ENCODE results near the gene WDFY2. TPM values are rescaled to one million over a fixed set of nuclear protein-coding genes. Genes with fewer than 3 reads are reported as not detected.
A peak's percentile ranks its signal among the peaks of the same experiment; 100 is the strongest.

Gene WDFY2
- polyA plus RNA-seq, 3 donors = 6.5 to 40.1 (median 9.1) TPM

DNA sequence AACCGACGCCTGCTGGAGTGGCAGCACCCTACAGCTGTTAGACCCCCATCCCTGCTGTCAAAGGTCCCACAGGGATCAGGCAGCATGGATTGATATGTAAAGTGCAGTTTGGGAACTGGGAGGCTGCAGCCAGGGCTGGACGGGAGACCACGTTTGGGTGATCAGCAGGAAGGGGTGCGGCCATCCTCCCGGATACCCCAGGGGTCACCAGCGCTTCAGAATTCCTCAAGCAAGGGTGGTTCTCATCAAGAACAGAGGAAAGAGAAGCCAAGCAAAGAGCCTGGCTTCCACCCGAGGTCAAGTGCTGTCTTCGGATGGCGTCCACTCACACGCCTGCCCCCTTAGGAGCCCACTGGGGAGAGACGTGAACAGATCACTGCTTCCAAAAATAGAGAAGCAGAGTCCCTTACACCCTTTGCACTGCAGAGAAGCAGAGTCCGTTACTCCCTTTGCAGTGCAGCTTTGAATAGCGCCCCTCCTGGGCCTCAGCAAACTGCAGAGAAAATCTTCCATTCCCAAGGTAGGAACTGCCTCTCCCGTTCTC, 184.2 kb downstream of the WDFY2 start:
- intact Hi-C loops (cut with micrococcal nuclease) = no loop called here
- H3K36me3 ChIP-seq (replicated peaks in 1 of 2; ENCODE audit: control insufficient read depth in 1 of 2, insufficient read depth in 2 of 2, low read length in 2 of 2) = peaks cover 36 to 55% of the 10 kb centered on the region in 2 donors
- H3K36me3 Mint-ChIP-seq = peaks cover 42% of the 10 kb centered on the region in 2 donors
- H3K27me3 Mint-ChIP-seq (ENCODE audit: low read depth in 3 of 3) = peaks cover 2 to 6% (median 3%) of the 10 kb centered on the region in 3 donors
- H3K4me3 Mint-ChIP-seq = no peak overlapping the region
- no peak for DNase-seq
- peak overlapping the region in 3 of 7 donors; percentile 33 to 70 (median 50) for H3K27ac Mint-ChIP-seq
- H4K20me1 ChIP-seq (ENCODE audit: insufficient read depth, low read length) = no peaks in the 10 kb centered on the region
- no peaks in the 10 kb centered on the region for H3K4me1 ChIP-seq (ENCODE audit: control insufficient read depth in 1 of 2, insufficient read depth in 2 of 2, low read length in 2 of 2)
- no peak overlapping the region for H3K9ac ChIP-seq (ENCODE audit: insufficient read depth, low read length, poor library complexity, severe bottlenecking)
- 92% methylated on average over 15 of the region's 15 CpGs for WGBS (ENCODE audit: insufficient coverage)
- no peak overlapping the region for H3K4me2 ChIP-seq (replicated peaks; ENCODE audit: extremely low read depth, low read length, poor library complexity, severe bottlenecking)
- no peaks in the 10 kb centered on the region for H3K79me2 ChIP-seq (ENCODE audit: insufficient read depth, low read length)
- no peak overlapping the region for H2AFZ ChIP-seq (ENCODE audit: insufficient read depth, low read depth, low read length, poor library complexity, severe bottlenecking)
- peaks cover 0 to 2% (median 0%) of the 10 kb centered on the region in 7 donors for H3K9me3 Mint-ChIP-seq
- H3K27ac ChIP-seq (ENCODE audit: low read depth in 1 of 2, low read length in 2 of 2) = no peak overlapping the region
- H3K27me3 ChIP-seq (ENCODE audit: control insufficient read depth in 2 of 2, insufficient read depth in 2 of 2, low read length in 2 of 2) = no peaks in the 10 kb centered on the region
- H3K9me3 ChIP-seq (replicated peaks in 1 of 2; ENCODE audit: control insufficient read depth in 1 of 2, insufficient read depth in 1 of 2, low read length in 2 of 2) = no peaks in the 10 kb centered on the region
- H3K4me1 Mint-ChIP-seq = peaks cover 3% of the 10 kb centered on the region
- TF ChIP-seq, protein P1, sequence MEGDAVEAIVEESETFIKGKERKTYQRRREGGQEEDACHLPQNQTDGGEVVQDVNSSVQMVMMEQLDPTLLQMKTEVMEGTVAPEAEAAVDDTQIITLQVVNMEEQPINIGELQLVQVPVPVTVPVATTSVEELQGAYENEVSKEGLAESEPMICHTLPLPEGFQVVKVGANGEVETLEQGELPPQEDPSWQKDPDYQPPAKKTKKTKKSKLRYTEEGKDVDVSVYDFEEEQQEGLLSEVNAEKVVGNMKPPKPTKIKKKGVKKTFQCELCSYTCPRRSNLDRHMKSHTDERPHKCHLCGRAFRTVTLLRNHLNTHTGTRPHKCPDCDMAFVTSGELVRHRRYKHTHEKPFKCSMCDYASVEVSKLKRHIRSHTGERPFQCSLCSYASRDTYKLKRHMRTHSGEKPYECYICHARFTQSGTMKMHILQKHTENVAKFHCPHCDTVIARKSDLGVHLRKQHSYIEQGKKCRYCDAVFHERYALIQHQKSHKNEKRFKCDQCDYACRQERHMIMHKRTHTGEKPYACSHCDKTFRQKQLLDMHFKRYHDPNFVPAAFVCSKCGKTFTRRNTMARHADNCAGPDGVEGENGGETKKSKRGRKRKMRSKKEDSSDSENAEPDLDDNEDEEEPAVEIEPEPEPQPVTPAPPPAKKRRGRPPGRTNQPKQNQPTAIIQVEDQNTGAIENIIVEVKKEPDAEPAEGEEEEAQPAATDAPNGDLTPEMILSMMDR (IDR thresholded peaks at IDR 0.05) = no peak
- no peak overlapping the region for H3K4me3 ChIP-seq (replicated peaks in 1 of 3; ENCODE audit: low read depth in 2 of 3, low read length in 3 of 3)

DNA sequence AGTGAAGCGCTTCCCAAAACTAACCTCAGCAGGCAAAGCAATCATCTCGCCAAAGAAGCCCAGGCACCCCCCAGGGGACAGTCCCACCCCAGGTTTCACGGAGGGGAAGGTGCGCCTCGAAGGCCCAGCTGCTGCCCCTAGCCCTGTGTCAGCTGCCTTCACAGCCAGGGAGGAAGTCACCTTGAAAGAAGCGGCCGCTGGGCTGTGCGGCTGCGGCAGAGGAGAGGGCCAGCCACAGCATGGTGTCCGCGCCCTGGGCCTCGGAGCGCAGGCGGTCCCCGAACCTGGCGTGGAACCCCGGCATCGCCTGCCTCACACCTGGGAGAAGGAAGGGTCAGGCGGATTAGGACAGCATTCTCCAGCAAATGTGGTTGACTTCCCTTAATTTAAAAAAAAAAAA, 184.7 kb downstream of the WDFY2 start:
- H3K4me3 Mint-ChIP-seq = no peak overlapping the region
- H3K27me3 ChIP-seq (ENCODE audit: control insufficient read depth in 2 of 2, insufficient read depth in 2 of 2, low read length in 2 of 2) = peaks cover 0 to 5% of the 10 kb centered on the region in 2 donors
- peaks cover 3% of the 10 kb centered on the region for H3K4me1 Mint-ChIP-seq
- peak overlapping the region in 1 of 7 donors; percentile 28 for H3K27ac Mint-ChIP-seq
- H3K4me1 ChIP-seq (ENCODE audit: control insufficient read depth in 1 of 2, insufficient read depth in 2 of 2, low read length in 2 of 2) = no peaks in the 10 kb centered on the region
- H3K4me3 ChIP-seq (replicated peaks in 1 of 3; ENCODE audit: low read depth in 2 of 3, low read length in 3 of 3) = no peak overlapping the region
- no peak overlapping the region for H3K9ac ChIP-seq (ENCODE audit: insufficient read depth, low read length, poor library complexity, severe bottlenecking)
- no peak for DNase-seq
- H3K9me3 ChIP-seq (replicated peaks in 1 of 2; ENCODE audit: control insufficient read depth in 1 of 2, insufficient read depth in 1 of 2, low read length in 2 of 2) = no peaks in the 10 kb centered on the region
- H3K4me2 ChIP-seq (replicated peaks; ENCODE audit: extremely low read depth, low read length, poor library complexity, severe bottlenecking) = no peak overlapping the region
- H3K79me2 ChIP-seq (ENCODE audit: insufficient read depth, low read length) = no peaks in the 10 kb centered on the region
- no peaks in the 10 kb centered on the region for H4K20me1 ChIP-seq (ENCODE audit: insufficient read depth, low read length)
- TF ChIP-seq, protein P1 (IDR thresholded peaks at IDR 0.05) = no peak
- H3K27me3 Mint-ChIP-seq (ENCODE audit: low read depth in 3 of 3) = peaks cover 3 to 6% (median 3%) of the 10 kb centered on the region in 3 donors
- no peak overlapping the region for H3K27ac ChIP-seq (ENCODE audit: low read depth in 1 of 2, low read length in 2 of 2)
- peaks cover 33 to 49% of the 10 kb centered on the region in 2 donors for H3K36me3 ChIP-seq (replicated peaks in 1 of 2; ENCODE audit: control insufficient read depth in 1 of 2, insufficient read depth in 2 of 2, low read length in 2 of 2)
- peaks cover 0 to 2% (median 0%) of the 10 kb centered on the region in 7 donors for H3K9me3 Mint-ChIP-seq
- H2AFZ ChIP-seq (ENCODE audit: insufficient read depth, low read depth, low read length, poor library complexity, severe bottlenecking) = no peak overlapping the region
- 93% methylated on average over 15 of the region's 19 CpGs for WGBS (ENCODE audit: insufficient coverage)
- intact Hi-C loops (cut with micrococcal nuclease) = no loop called here
- H3K36me3 Mint-ChIP-seq = peaks cover 39 to 40% of the 10 kb centered on the region in 2 donors
